Natural killer cell (primary cell): ENCODE measurements around the gene NLN. TPM values are rescaled to one million over a fixed set of nuclear protein-coding genes. Genes with fewer than 3 reads are reported as not detected.

Experiments
- ATAC-seq, 3 donors: fragments of 150-1000 bp in 2 of 3; fragments of 200-7000 bp in 1 of 3; cut with Tn5 transposase; 1 replicate in 1 of 3; 2 replicates in 2 of 3; pipeline ENCODE4 v1.10.0; 2021; ENCODE audit warnings: mild to moderate bottlenecking in 2 of 3, moderate library complexity in 2 of 3
- DNase-seq, 2 donors: peaks; one replicate each; pipeline versions ENCODE4 v3.0.0 to v3.0.0-alpha.2; 2013 to 2021; ENCODE audit warnings: mixed read lengths in 1 of 2
- H3K27ac ChIP-seq: one replicate; pipeline ENCODE4 v1.5.1; 2013; ENCODE audit warnings: mild to moderate bottlenecking, low read length
- H3K27me3 ChIP-seq: one replicate; pipeline ENCODE4 v1.6.1; 2013; ENCODE audit warnings: low read length; ENCODE audit not compliant: control insufficient read depth, insufficient read depth
- H3K36me3 ChIP-seq: one replicate; pipeline ENCODE4 v1.6.1; 2013; ENCODE audit warnings: low read length; ENCODE audit not compliant: control insufficient read depth, insufficient read depth
- H3K4me1 ChIP-seq: one replicate; pipeline ENCODE4 v1.6.1; 2013; ENCODE audit warnings: low read length; ENCODE audit not compliant: control insufficient read depth, insufficient read depth
- H3K4me3 ChIP-seq: one replicate; pipeline ENCODE4 v1.5.1; 2013; ENCODE audit warnings: low read length
- H3K9me3 ChIP-seq: one replicate; pipeline ENCODE4 v1.6.1; 2013; ENCODE audit warnings: low read length; ENCODE audit not compliant: control insufficient read depth, insufficient read depth
- H3K27ac Mint-ChIP-seq, 2 donors: one replicate each; pipeline ENCODE4 v1.8.0; 2022; ENCODE audit warnings: mild to moderate bottlenecking in 2 of 2, mixed read lengths in 2 of 2, moderate library complexity in 1 of 2
- H3K27me3 Mint-ChIP-seq, 2 donors: one replicate each; pipeline ENCODE4 v1.8.0; 2022; ENCODE audit warnings: low read depth in 2 of 2, mixed read lengths in 2 of 2
- H3K36me3 Mint-ChIP-seq: one replicate; pipeline ENCODE4 v1.8.0; 2022; ENCODE audit warnings: mixed read lengths
- H3K4me1 Mint-ChIP-seq, 2 donors: one replicate each; pipeline ENCODE4 v1.8.0; 2022; ENCODE audit warnings: mixed read lengths in 2 of 2
- H3K4me3 Mint-ChIP-seq: one replicate; pipeline ENCODE4 v1.8.0; 2022; ENCODE audit warnings: mild to moderate bottlenecking, moderate library complexity, mixed read lengths
- H3K9me3 Mint-ChIP-seq, 2 donors: one replicate each; pipeline ENCODE4 v1.8.0; 2022; ENCODE audit warnings: mixed read lengths in 2 of 2
- CTCF ChIP-seq: fragments of 200-600 bp; IDR thresholded peaks from one replicate; pipeline ENCODE4 v1.8.0; 2022; ENCODE audit warnings: antibody characterized with exemption
- WGBS: methylation state at CpG from one replicate; pipeline ENCODE4 v1.1.7; 2013; ENCODE audit warnings: missing lambda C conversion rate; ENCODE audit not compliant: insufficient coverage; 5-methylcytosine and 5-hydroxymethylcytosine counted together
- intact Hi-C: fragments of 100-400 bp; cut with micrococcal nuclease; formaldehyde crosslinking; loops from one replicate; pipeline ENCODE4 v1.14.2; 2022
- total RNA-seq, 4 donors: library from RNA; stranded (reverse); fragments of 120-200 nt in 1 of 4; gene quantifications; one replicate each; pipeline versions ENCODE4 v1.2.3 to v1.2.4, GENCODE V29; 2013 to 2022

The NLN gene
- total RNA-seq, 3 donors from 2014 or later (not counting 1 experiment from before 2014, with no cell fraction given), result 0.86 to 2.0 (median 1.3) TPM

- H3K27me3 ChIP-seq, result no peaks in the 10 kb centered on the region
- H3K4me1 ChIP-seq, result no peaks in the 10 kb centered on the region
- Mint-ChIP-seq H3K4me3 (no peak overlapping the region), H3K9me3 (no peaks in the 10 kb centered on the region), H3K27me3 (no peaks in the 10 kb centered on the region), H3K36me3 (no peaks in the 10 kb centered on the region), H3K27ac (no peak overlapping the region), H3K4me1 (no peaks in the 10 kb centered on the region)
- no peak overlapping the region for H3K4me3 ChIP-seq
- DNase-seq (no peak), ATAC-seq (no peak)
- intact Hi-C loops, result no loop called here
- no peaks in the 10 kb centered on the region for H3K36me3 ChIP-seq
- 92% methylated on average over 3 of the region's 4 CpGs for WGBS
- TF ChIP-seq CTCF, result no peak
- H3K9me3 ChIP-seq, result no peaks in the 10 kb centered on the region
- H3K27ac ChIP-seq, result no peak overlapping the region
These were observed 95.9 kb downstream of the NLN start for GRCh38 chr5:65817931-65818330.

- no peak for TF ChIP-seq CTCF
- peaks cover 0 to 3% of the 10 kb centered on the region in 2 donors for H3K27me3 Mint-ChIP-seq
- intact Hi-C loops, result no loop called here
- no peaks in the 10 kb centered on the region for H3K4me1 ChIP-seq
- no peaks in the 10 kb centered on the region for H3K4me1 Mint-ChIP-seq
- H3K27ac ChIP-seq, result no peak overlapping the region
- H3K9me3 ChIP-seq, result no peaks in the 10 kb centered on the region
- no peak overlapping the region for H3K4me3 ChIP-seq
- H3K36me3 Mint-ChIP-seq, result no peaks in the 10 kb centered on the region
- H3K36me3 ChIP-seq, result no peaks in the 10 kb centered on the region
- H3K4me3 Mint-ChIP-seq, result no peak overlapping the region
- WGBS, result 98% methylated on average over 4 of the region's 4 CpGs
- DNase-seq (no peak), ATAC-seq (no peak)
- H3K9me3 Mint-ChIP-seq, result no peaks in the 10 kb centered on the region
- H3K27ac Mint-ChIP-seq, result no peak overlapping the region
- H3K27me3 ChIP-seq, result no peaks in the 10 kb centered on the region
These were observed 96.6 kb downstream of the NLN start for GRCh38 chr5:65818592-65818991.

- intact Hi-C loops, result no loop called here
- no peak overlapping the region for H3K27ac Mint-ChIP-seq
- WGBS, result 30% methylated on average over 3 of the region's 3 CpGs
These were observed 97.4 kb downstream of the NLN start for GRCh38 chr5:65819215-65819904.

More at GRCh38 chr5:65819215-65819904, 97.4 kb downstream of the NLN start:
- no peaks in the 10 kb centered on the region for H3K36me3 Mint-ChIP-seq
- Histone ChIP-seq H3K4me3 (no peak overlapping the region), H3K27me3 (no peaks in the 10 kb centered on the region), H3K27ac (no peak overlapping the region), H3K4me1 (no peaks in the 10 kb centered on the region), H3K9me3 (no peaks in the 10 kb centered on the region), H3K36me3 (no peaks in the 10 kb centered on the region)
- TF ChIP-seq CTCF, result no peak
- H3K4me3 Mint-ChIP-seq, result no peak overlapping the region
- ATAC-seq (no peak), DNase-seq (no peak)
- H3K27me3 Mint-ChIP-seq, result peaks cover 0 to 6% of the 10 kb centered on the region in 2 donors
- no peaks in the 10 kb centered on the region for H3K9me3 Mint-ChIP-seq
- no peaks in the 10 kb centered on the region for H3K4me1 Mint-ChIP-seq
